Stomach (tissue), 9 donors: ENCODE data around the gene TRMT1. TPM values are rescaled to one million over a fixed set of nuclear protein-coding genes. Genes with fewer than 3 reads are reported as not detected.

Source experiments
- DNase-seq, 2 donors: peaks; one replicate each; pipeline versions ENCODE4 v3.0.0 to v3.0.0-alpha.2; 2013 to 2019
- H3K27ac ChIP-seq, 5 donors: fragments of 200-600 bp in 4 of 5; sonication (generic) in 4 of 5; one replicate each; pipeline ENCODE4 v1.5.1; 2013 to 2019; ENCODE audit warnings: mild to moderate bottlenecking in 1 of 5, moderate library complexity in 1 of 5
- H3K27me3 ChIP-seq, 3 donors: fragments of 200-600 bp; sonication (generic); one replicate each; pipeline ENCODE4 v1.5.1; 2017 to 2019; ENCODE audit warnings: mixed run types in 1 of 3
- H3K36me3 ChIP-seq, 4 donors: fragments of 200-600 bp; sonication (generic); 1 replicate in 3 of 4; 2 replicates in 1 of 4; pipeline ENCODE4 v1.5.1; 2016 to 2019
- H3K4me1 ChIP-seq, 4 donors: fragments of 200-600 bp; sonication (generic); one replicate each; pipeline ENCODE4 v1.5.1; 2016 to 2019
- H3K4me3 ChIP-seq, 4 donors: fragments of 200-600 bp; sonication (generic) in 3 of 4; one replicate each; pipeline ENCODE4 v1.5.1; 2016 to 2019; ENCODE audit warnings: mild to moderate bottlenecking in 1 of 4
- H3K9me3 ChIP-seq, 4 donors: fragments of 200-600 bp; sonication (generic); one replicate each; pipeline ENCODE4 v1.5.1; 2016 to 2019
- CTCF ChIP-seq, 7 experiments: fragments of 450-650 bp in 4 of 7; fragments of 200-600 bp in 3 of 7; sonication (generic) in 3 of 7; IDR thresholded peaks; one replicate each; pipeline ENCODE4 v1.5.1; 2016 to 2019; ENCODE audit warnings: antibody characterized with exemption in 7 of 7, control low read depth in 2 of 7, mild to moderate bottlenecking in 1 of 7
- EP300 ChIP-seq: sonication (generic); formaldehyde crosslinking; IDR thresholded peaks from one replicate; pipeline ENCODE4 v1.6.1; 2017; ENCODE audit warnings: antibody characterized with exemption
- POLR2A ChIP-seq, 4 donors: fragments of 450-650 bp; IDR thresholded peaks; one replicate each; pipeline ENCODE4 v1.6.1; 2016; ENCODE audit warnings: antibody characterized with exemption in 4 of 4, control low read depth in 2 of 4, mild to moderate bottlenecking in 1 of 4, moderate library complexity in 1 of 4
- POLR2AphosphoS5 ChIP-seq, 3 donors: sonication (generic); formaldehyde crosslinking; IDR thresholded peaks; one replicate each; pipeline ENCODE4 v1.6.1; 2016; ENCODE audit warnings: antibody characterized with exemption in 3 of 3
- WGBS, 5 donors: extraction: QIAGEN DNeasy Blood & Tissue Kit in 3 of 5; methylation state at CpG; one replicate each; pipeline versions ENCODE4 v1.1.5 to v1.1.7; 2013 to 2018; 5-methylcytosine and 5-hydroxymethylcytosine counted together
- intact Hi-C: fragments of 100-400 bp; cut with DNase I; formaldehyde crosslinking; loops from one replicate; pipeline ENCODE4 v1.15.1; 2023; ENCODE audit warnings: low total_unique reads
- polyA plus RNA-seq, 3 donors: library from polyadenylated mRNA; stranded (reverse); fragments of 200-250 nt; gene quantifications; one replicate each; pipeline ENCODE4 v1.2.3, GENCODE V29; 2013
- total RNA-seq, 5 donors: library from RNA; depleted of rRNA; stranded (reverse); fragments of >200 nt; gene quantifications; one replicate each; pipeline versions ENCODE4 v1.1.0 to v1.2.3, GENCODE V29; 2014 to 2016
- donor health status: healthy with polysubstance abuse.
- donor health status: Bipolar disorder and iron deficiency.
- donor health status: healthy.

Gene TRMT1
- total and polyA plus RNA-seq, 8 donors: 29.6 to 373 (median 58.6) TPM

DNA sequence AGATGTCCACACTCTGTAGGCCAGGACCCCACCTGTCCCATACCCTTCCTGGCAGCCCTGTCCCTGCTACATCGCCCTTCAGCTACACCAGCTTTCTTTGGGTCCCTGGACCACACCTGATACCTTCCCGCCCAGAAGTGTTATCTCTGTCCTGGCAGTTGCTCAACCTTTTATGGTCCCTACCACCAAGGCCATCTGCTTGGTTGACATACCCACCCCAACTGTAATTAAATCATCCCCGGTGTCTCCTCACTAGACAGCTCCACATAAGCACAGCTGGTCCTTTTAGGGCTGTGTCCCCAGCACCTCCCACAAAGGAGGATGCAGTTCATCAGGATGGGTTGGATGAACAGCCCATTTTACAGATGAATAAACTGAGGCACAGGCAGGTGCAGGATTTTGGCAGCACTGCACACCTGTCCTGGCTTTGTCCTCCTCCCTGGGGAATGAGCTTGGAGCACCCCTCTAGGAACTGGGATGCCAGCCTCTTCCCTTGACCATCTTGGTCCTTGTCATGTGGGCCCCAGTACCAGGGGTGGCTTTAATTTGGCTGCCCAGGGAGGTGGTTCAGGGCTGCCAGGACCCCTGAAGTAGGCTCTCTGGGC is 14.4 kb upstream of the TRMT1 start:
- TF ChIP-seq POLR2A (IDR thresholded peaks at IDR 0.05) (no peak), CTCF (IDR thresholded peaks at IDR 0.05) (no peak), EP300 (no peak), POLR2AphosphoS5 (IDR thresholded peaks at IDR 0.05) (no peak)
- Histone ChIP-seq H3K36me3 (peaks cover 10 to 20% (median 20%) of the 10 kb centered on the region in 4 donors), H3K4me1 (peaks cover 0 to 42% (median 22%) of the 10 kb centered on the region in 4 donors), H3K9me3 (no peaks in the 10 kb centered on the region), H3K27ac (no peak overlapping the region), H3K4me3 (no peak overlapping the region), H3K27me3 (no peaks in the 10 kb centered on the region)
- intact Hi-C loops: no loop called here
- no peak for DNase-seq
- WGBS, 5 donors: 83 to 92% (median 91%) methylated on average over 3 of the region's 3 CpGs

DNA sequence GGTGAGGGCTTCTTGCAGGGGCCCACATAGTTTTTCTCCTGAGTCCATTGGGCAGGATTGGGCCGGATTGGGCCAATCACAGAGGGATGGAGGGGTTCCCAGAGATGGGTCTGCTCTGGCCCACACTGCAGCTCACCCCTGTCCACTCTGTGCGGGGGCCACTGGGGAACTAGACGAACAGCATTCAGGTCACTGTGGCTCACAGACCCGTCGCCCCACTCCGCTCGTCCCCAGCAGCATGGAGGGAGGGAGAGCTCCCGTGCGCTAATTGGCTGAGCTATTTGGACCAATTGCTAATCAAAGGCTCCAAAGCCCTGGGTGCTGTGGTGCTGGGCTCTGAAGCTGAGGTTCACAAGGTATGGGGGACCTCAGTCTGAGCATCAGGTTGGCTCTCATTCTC is 12.8 kb upstream of the TRMT1 start:
- peaks cover 0 to 12% (median 10%) of the 10 kb centered on the region in 4 donors for H3K36me3 ChIP-seq
- no peaks in the 10 kb centered on the region for H3K9me3 ChIP-seq
- WGBS, 5 donors: 87 to 95% (median 91%) methylated on average over 6 to 9 of the region's 9 CpGs
- TF ChIP-seq POLR2AphosphoS5 (IDR thresholded peaks at IDR 0.05) (no peak), CTCF (IDR thresholded peaks at IDR 0.05) (no peak), POLR2A (IDR thresholded peaks at IDR 0.05) (no peak), EP300 (no peak)
- intact Hi-C loops: no loop called here
- no peak overlapping the region for H3K4me3 ChIP-seq
- H3K27ac ChIP-seq: no peak overlapping the region
- peaks cover 0 to 37% (median 20%) of the 10 kb centered on the region in 4 donors for H3K4me1 ChIP-seq
- no peak for DNase-seq
- no peaks in the 10 kb centered on the region for H3K27me3 ChIP-seq

- intact Hi-C loops: no loop called here
- TF ChIP-seq POLR2AphosphoS5 (IDR thresholded peaks at IDR 0.05): no peak
- TF ChIP-seq CTCF (IDR thresholded peaks at IDR 0.05): no peak
- no peak for TF ChIP-seq EP300
Measured at GRCh38 chr19:13128583-13128982, 12.0 kb upstream of the TRMT1 start.

GRCh38 chr19:13127811-13128575 is 11.5 kb upstream of the TRMT1 start:
- no peak overlapping the region for H3K27ac ChIP-seq
- H3K4me3 ChIP-seq: no peak overlapping the region
- H3K27me3 ChIP-seq: no peaks in the 10 kb centered on the region
- TF ChIP-seq POLR2AphosphoS5 (IDR thresholded peaks at IDR 0.05) (no peak), CTCF (IDR thresholded peaks at IDR 0.05) (no peak), POLR2A (IDR thresholded peaks at IDR 0.05) (no peak), EP300 (no peak)
- DNase-seq: no peak
- intact Hi-C loops: no loop called here
- WGBS, 5 donors: 82 to 92% (median 88%) methylated on average over 6 of the region's 6 CpGs
- H3K36me3 ChIP-seq: peaks cover 0 to 15% (median 12%) of the 10 kb centered on the region in 4 donors
- H3K4me1 ChIP-seq: peaks cover 0 to 24% (median 14%) of the 10 kb centered on the region in 4 donors
- no peaks in the 10 kb centered on the region for H3K9me3 ChIP-seq

More at GRCh38 chr19:13128583-13128982, 12.0 kb upstream of the TRMT1 start:
- H3K36me3 ChIP-seq: peaks cover 0 to 15% (median 12%) of the 10 kb centered on the region in 4 donors
- H3K4me3 ChIP-seq: no peak overlapping the region
- H3K9me3 ChIP-seq: no peaks in the 10 kb centered on the region
- no peak overlapping the region for H3K27ac ChIP-seq
- peak in 1 of 2 donors; percentile 26 for DNase-seq
- 31 to 57% (median 42%) methylated on average over 1 of the region's 1 CpG for WGBS, 5 donors
- H3K4me1 ChIP-seq: peaks cover 0 to 29% (median 17%) of the 10 kb centered on the region in 4 donors
- no peaks in the 10 kb centered on the region for H3K27me3 ChIP-seq
